Lower leg skin (tissue), 4 donors: ENCODE results near the gene SOX5. TPM values are rescaled to one million over a fixed set of nuclear protein-coding genes. Genes with fewer than 3 reads are reported as not detected.

Source experiments
- DNase-seq, 2 donors: peaks; one replicate each; pipeline ENCODE4 v3.0.0-alpha.2; 2019; ENCODE audit warnings: low spot score in 2 of 2
- H3K4me3 ChIP-seq: fragments of 200-600 bp; sonication (generic); 2 replicates; pipeline ENCODE4 v1.5.1; 2017; ENCODE audit warnings: mild to moderate bottlenecking, low read depth; ENCODE audit not compliant: poor library complexity, severe bottlenecking
- CTCF ChIP-seq, 3 donors: fragments of 450-650 bp; IDR thresholded peaks; one replicate each; pipeline ENCODE4 v1.5.1; 2016; ENCODE audit warnings: antibody characterized with exemption in 3 of 3, mild to moderate bottlenecking in 3 of 3, moderate library complexity in 2 of 3
- POLR2A ChIP-seq, 2 donors: fragments of 450-650 bp; IDR thresholded peaks; one replicate each; pipeline ENCODE4 v1.6.1; 2016 to 2017; ENCODE audit warnings: antibody characterized with exemption in 2 of 2, mild to moderate bottlenecking in 1 of 2, moderate library complexity in 1 of 2
- WGBS, 2 donors: methylation state at CpG; one replicate each; pipeline ENCODE4 v1.1.5; 2018; 5-methylcytosine and 5-hydroxymethylcytosine counted together
- intact Hi-C: fragments of 100-400 bp; cut with DNase I; formaldehyde crosslinking; loops from one replicate; pipeline ENCODE4 v1.15.0; 2023; ENCODE audit warnings: low total_unique reads
- total RNA-seq, 4 donors: library from RNA; depleted of rRNA; stranded (reverse); fragments of >200 nt; gene quantifications; one replicate each; pipeline ENCODE4 v1.1.0, GENCODE V29; 2016

SOX5 gene
- total RNA-seq, 4 donors from 2014 or later, result 23.7 to 59.7 (median 33.6) TPM

DNA sequence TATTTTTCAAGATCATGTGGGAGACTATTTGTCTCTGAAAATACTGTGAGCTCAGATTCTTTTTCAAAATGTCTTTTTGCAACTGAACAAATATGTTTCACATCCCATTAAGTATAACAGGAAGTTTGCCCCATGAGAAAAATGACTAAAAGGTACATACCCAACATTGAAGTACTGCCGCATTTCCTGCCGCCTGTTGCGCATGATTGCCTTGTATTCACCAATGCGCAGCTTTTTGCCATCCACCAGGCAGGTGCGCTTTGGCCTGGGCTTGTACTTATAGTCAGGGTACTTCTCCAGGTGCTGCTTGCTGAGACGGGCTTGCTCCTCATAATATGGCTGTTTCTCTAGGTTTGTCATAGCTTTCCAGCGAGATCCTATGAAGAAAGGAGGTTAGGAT lies 413.2 kb downstream of the SOX5 start:
- 92 to 93% methylated on average over 7 of the region's 7 CpGs for WGBS, 2 donors
- intact Hi-C loops, result no loop called here
- TF ChIP-seq CTCF (IDR thresholded peaks at IDR 0.05) (no peak), POLR2A (IDR thresholded peaks at IDR 0.05) (no peak)

GRCh38 chr12:23535441-23535840 lies 414.0 kb downstream of the SOX5 start:
- intact Hi-C loops, result no loop called here
- DNase-seq, result no peak
- no peak overlapping the region for H3K4me3 ChIP-seq
- WGBS, 2 donors, result 83 to 90% methylated on average over 1 of the region's 1 CpG
- TF ChIP-seq POLR2A (IDR thresholded peaks at IDR 0.05) (no peak), CTCF (IDR thresholded peaks at IDR 0.05) (no peak)

More for the DNA sequence above, 413.2 kb downstream of the SOX5 start:
- H3K4me3 ChIP-seq, result no peak overlapping the region
- DNase-seq, result no peak

DNA sequence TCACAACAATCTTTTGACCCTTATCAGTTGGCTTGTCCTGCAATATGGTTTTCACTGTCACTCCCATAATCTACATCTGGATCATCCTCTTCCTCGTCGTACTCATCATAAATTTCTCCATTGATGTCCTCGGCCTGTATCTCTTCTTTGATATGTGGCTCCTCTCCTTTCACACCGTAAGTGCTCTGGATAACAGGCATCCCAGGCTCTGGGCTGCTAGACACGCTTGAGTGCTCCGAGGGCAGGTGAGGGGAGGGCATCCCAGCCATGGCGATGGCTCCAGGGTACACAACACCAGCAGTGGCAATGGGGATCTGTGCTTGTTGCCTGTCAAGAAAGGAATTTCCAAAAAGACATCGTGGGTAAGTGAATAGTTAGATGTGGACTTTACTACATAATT lies 415.3 kb downstream of the SOX5 start:
- 90 to 92% methylated on average over 8 of the region's 8 CpGs for WGBS, 2 donors
- no peak for DNase-seq
- no peak for TF ChIP-seq CTCF (IDR thresholded peaks at IDR 0.05)
- no peak for TF ChIP-seq POLR2A (IDR thresholded peaks at IDR 0.05)
- intact Hi-C loops, result no loop called here
- no peak overlapping the region for H3K4me3 ChIP-seq

- TF ChIP-seq POLR2A (IDR thresholded peaks at IDR 0.05) (no peak), CTCF (IDR thresholded peaks at IDR 0.05) (no peak)
- DNase-seq, result no peak
- intact Hi-C loops, result no loop called here
- 85 to 91% methylated on average over 1 of the region's 1 CpG for WGBS, 2 donors
- no peak overlapping the region for H3K4me3 ChIP-seq
These were observed 415.8 kb downstream of the SOX5 start for GRCh38 chr12:23533699-23534098.

GRCh38 chr12:23533265-23533664 lies 416.2 kb downstream of the SOX5 start:
- intact Hi-C loops, result no loop called here
- H3K4me3 ChIP-seq, result no peak overlapping the region
- no peak for DNase-seq
- TF ChIP-seq CTCF (IDR thresholded peaks at IDR 0.05) (no peak), POLR2A (IDR thresholded peaks at IDR 0.05) (no peak)

- no peak overlapping the region for H3K4me3 ChIP-seq
- TF ChIP-seq POLR2A (IDR thresholded peaks at IDR 0.05), result no peak
- TF ChIP-seq CTCF (IDR thresholded peaks at IDR 0.05), result no peak
- WGBS, 2 donors, result 93 to 100% methylated on average over 1 of the region's 1 CpG
- intact Hi-C loops, result no loop called here
- DNase-seq, result no peak
These were observed 421.2 kb downstream of the SOX5 start for GRCh38 chr12:23528316-23528715.
